WTC11 (cell line): ENCODE results near the gene RUNX2.

Experiments used
- FOXP4 ChIP-seq: sonication (generic); formaldehyde crosslinking; IDR thresholded peaks from 2 replicates; pipeline ENCODE4 v1.8.0; 2022; ENCODE audit warnings: mild to moderate bottlenecking, missing genetic modification reagents
- JAZF1 ChIP-seq: fragments of 250-450 bp; sonication (Bioruptor Pico); IDR thresholded peaks from 2 replicates; pipeline ENCODE4 v1.9.0; 2021; ENCODE audit warnings: moderate library complexity, mild to moderate bottlenecking, inconsistent platforms
- NR1H2 ChIP-seq: sonication (generic); formaldehyde crosslinking; IDR thresholded peaks from 2 replicates; pipeline ENCODE4 v1.9.0; 2021; ENCODE audit warnings: mild to moderate bottlenecking, moderate library complexity, missing genetic modification reagents
- NR2C2 ChIP-seq: sonication (generic); formaldehyde crosslinking; IDR thresholded peaks from 2 replicates; pipeline ENCODE4 v1.8.0; 2022; ENCODE audit warnings: mild to moderate bottlenecking, missing genetic modification reagents
- TP53 ChIP-seq: sonication (generic); formaldehyde crosslinking; IDR thresholded peaks from 2 replicates; pipeline ENCODE4 v1.8.1; 2023; ENCODE audit warnings: mild to moderate bottlenecking, missing genetic modification reagents
- ZNF121 ChIP-seq: sonication (generic); formaldehyde crosslinking; IDR thresholded peaks from 2 replicates; pipeline ENCODE4 v1.8.0; 2023; ENCODE audit warnings: missing genetic modification reagents
- ZNF416 ChIP-seq: fragments of 250-450 bp; sonication (Bioruptor Pico); IDR thresholded peaks from 2 replicates; pipeline ENCODE4 v1.9.0; 2021; ENCODE audit warnings: mild to moderate bottlenecking, inconsistent platforms
- ZNF671 ChIP-seq: fragments of 250-450 bp; sonication (Bioruptor Pico); IDR thresholded peaks from 2 replicates; pipeline ENCODE4 v1.8.0; 2021; ENCODE audit warnings: mild to moderate bottlenecking
- TF ChIP-seq, protein P1 (sequence below): sonication (generic); formaldehyde crosslinking; IDR thresholded peaks from 2 replicates; pipeline ENCODE4 v1.8.0; 2022; ENCODE audit warnings: mild to moderate bottlenecking, missing genetic modification reagents
- TF ChIP-seq, protein P2 (sequence below): fragments of 200-600 bp; IDR thresholded peaks from 2 replicates; pipeline ENCODE4 v1.8.0; 2022; ENCODE audit warnings: antibody characterized with exemption
- TF ChIP-seq, protein P3 (sequence below): sonication (generic); formaldehyde crosslinking; IDR thresholded peaks from 2 replicates; pipeline ENCODE4 v1.8.1; 2022; ENCODE audit warnings: low read depth, missing genetic modification reagents, borderline replicate concordance
- TF ChIP-seq, protein P4 (sequence below): sonication (generic); formaldehyde crosslinking; IDR thresholded peaks from 2 replicates; pipeline ENCODE4 v1.8.1; 2022; ENCODE audit warnings: mild to moderate bottlenecking, moderate library complexity, missing genetic modification reagents
- TF ChIP-seq, protein P5 (sequence below): sonication (generic); formaldehyde crosslinking; IDR thresholded peaks from 2 replicates; pipeline ENCODE4 v1.8.1; 2023; ENCODE audit warnings: mild to moderate bottlenecking, missing genetic modification reagents, moderate library complexity
- TF ChIP-seq, protein P6 (sequence below): fragments of 250-450 bp; sonication (Bioruptor Pico); conservative IDR thresholded peaks from 2 replicates; pipeline ENCODE4 v1.9.0; 2021; ENCODE audit warnings: mild to moderate bottlenecking

- TF ChIP-seq, protein P1, sequence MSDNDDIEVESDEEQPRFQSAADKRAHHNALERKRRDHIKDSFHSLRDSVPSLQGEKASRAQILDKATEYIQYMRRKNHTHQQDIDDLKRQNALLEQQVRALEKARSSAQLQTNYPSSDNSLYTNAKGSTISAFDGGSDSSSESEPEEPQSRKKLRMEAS (CRISPR knock-in tag), result no peak
- TF ChIP-seq, protein P2, sequence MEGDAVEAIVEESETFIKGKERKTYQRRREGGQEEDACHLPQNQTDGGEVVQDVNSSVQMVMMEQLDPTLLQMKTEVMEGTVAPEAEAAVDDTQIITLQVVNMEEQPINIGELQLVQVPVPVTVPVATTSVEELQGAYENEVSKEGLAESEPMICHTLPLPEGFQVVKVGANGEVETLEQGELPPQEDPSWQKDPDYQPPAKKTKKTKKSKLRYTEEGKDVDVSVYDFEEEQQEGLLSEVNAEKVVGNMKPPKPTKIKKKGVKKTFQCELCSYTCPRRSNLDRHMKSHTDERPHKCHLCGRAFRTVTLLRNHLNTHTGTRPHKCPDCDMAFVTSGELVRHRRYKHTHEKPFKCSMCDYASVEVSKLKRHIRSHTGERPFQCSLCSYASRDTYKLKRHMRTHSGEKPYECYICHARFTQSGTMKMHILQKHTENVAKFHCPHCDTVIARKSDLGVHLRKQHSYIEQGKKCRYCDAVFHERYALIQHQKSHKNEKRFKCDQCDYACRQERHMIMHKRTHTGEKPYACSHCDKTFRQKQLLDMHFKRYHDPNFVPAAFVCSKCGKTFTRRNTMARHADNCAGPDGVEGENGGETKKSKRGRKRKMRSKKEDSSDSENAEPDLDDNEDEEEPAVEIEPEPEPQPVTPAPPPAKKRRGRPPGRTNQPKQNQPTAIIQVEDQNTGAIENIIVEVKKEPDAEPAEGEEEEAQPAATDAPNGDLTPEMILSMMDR, result no peak
- TF ChIP-seq NR2C2 (CRISPR knock-in tag), result no peak
- no peak for TF ChIP-seq NR1H2
- no peak for TF ChIP-seq FOXP4
- TF ChIP-seq, protein P3, sequence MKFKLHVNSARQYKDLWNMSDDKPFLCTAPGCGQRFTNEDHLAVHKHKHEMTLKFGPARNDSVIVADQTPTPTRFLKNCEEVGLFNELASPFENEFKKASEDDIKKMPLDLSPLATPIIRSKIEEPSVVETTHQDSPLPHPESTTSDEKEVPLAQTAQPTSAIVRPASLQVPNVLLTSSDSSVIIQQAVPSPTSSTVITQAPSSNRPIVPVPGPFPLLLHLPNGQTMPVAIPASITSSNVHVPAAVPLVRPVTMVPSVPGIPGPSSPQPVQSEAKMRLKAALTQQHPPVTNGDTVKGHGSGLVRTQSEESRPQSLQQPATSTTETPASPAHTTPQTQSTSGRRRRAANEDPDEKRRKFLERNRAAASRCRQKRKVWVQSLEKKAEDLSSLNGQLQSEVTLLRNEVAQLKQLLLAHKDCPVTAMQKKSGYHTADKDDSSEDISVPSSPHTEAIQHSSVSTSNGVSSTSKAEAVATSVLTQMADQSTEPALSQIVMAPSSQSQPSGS (CRISPR knock-in tag), result no peak
- no peak for TF ChIP-seq ZNF121
- TF ChIP-seq, protein P4, sequence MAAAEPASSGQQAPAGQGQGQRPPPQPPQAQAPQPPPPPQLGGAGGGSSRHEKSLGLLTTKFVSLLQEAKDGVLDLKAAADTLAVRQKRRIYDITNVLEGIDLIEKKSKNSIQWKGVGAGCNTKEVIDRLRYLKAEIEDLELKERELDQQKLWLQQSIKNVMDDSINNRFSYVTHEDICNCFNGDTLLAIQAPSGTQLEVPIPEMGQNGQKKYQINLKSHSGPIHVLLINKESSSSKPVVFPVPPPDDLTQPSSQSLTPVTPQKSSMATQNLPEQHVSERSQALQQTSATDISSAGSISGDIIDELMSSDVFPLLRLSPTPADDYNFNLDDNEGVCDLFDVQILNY (CRISPR knock-in tag), result no peak
- TF ChIP-seq, protein P5, sequence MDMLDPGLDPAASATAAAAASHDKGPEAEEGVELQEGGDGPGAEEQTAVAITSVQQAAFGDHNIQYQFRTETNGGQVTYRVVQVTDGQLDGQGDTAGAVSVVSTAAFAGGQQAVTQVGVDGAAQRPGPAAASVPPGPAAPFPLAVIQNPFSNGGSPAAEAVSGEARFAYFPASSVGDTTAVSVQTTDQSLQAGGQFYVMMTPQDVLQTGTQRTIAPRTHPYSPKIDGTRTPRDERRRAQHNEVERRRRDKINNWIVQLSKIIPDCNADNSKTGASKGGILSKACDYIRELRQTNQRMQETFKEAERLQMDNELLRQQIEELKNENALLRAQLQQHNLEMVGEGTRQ (CRISPR knock-in tag), result no peak
- TF ChIP-seq, protein P6, sequence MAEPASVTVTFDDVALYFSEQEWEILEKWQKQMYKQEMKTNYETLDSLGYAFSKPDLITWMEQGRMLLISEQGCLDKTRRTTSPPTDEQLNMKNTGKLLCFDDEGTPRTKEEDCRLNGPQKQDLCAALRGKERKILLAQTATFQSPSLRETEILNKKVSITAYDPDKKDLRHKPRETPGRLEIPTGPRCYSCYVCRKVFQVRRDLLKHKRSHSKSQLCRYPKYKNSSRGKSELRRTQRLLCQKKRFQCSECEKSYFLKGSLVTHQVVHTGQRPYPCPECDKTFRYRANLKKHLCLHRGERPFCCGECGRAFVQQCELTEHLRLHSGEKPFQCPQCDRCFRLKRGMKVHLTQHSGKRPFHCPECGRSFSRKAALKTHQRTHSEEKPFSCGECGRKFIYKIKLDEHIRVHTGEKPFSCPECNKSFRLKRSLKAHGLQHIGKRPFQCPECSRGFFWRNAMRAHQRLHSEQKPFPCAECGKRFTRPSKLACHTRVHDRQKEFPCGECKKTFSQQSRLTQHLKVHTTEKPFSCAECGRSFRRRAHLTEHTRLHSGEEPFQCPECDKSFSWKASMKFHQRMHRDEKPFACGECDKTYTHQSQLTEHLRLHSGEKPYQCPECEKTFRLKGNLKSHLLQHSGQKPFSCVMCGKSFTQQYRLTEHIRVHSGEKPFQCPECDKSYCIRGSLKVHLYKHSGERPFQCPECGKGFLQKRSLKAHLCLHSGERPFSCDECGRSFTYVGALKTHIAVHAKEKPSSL (CRISPR knock-in tag), result no peak
- TF ChIP-seq JAZF1 (CRISPR knock-in tag), result no peak
- no peak for TF ChIP-seq ZNF671
- no peak for TF ChIP-seq TP53 (CRISPR knock-in tag)
- TF ChIP-seq ZNF416 (CRISPR knock-in tag), result no peak
These were observed 60.2 kb downstream of the RUNX2 start for GRCh38 chr6:45388328-45388727.
